ENCODE results near the gene LAMA2. TPM values are rescaled to one million over a fixed set of nuclear protein-coding genes. Genes with fewer than 3 reads are reported as not detected.

The LAMA2 gene
- total RNA-seq, 3 donors from 2014 or later (not counting 1 experiment from before 2014, with no cell fraction given) = 2.1 to 5.3 (median 3.6) TPM

- Histone ChIP-seq H3K9me3 (ENCODE audit: control insufficient read depth, insufficient read depth, low read length) (no peaks in the 10 kb centered on the region), H3K27ac (ENCODE audit: low read length) (no peak overlapping the region), H3K36me3 (ENCODE audit: control insufficient read depth, insufficient read depth, low read length) (no peaks in the 10 kb centered on the region), H3K27me3 (ENCODE audit: control insufficient read depth, insufficient read depth, low read length) (peaks cover 2% of the 10 kb centered on the region), H3K4me3 (ENCODE audit: low read length) (no peak overlapping the region), H3K4me1 (ENCODE audit: control insufficient read depth, insufficient read depth, low read length) (no peaks in the 10 kb centered on the region)
- Mint-ChIP-seq H3K27ac (no peak overlapping the region), H3K4me1 (no peaks in the 10 kb centered on the region), H3K36me3 (no peaks in the 10 kb centered on the region), H3K4me3 (no peak overlapping the region), H3K27me3 (ENCODE audit: low read depth in 2 of 2) (no peaks in the 10 kb centered on the region), H3K9me3 (peaks cover 0 to 5% of the 10 kb centered on the region in 2 donors)
- ATAC-seq = no peak
- DNase-seq = no peak
- no peak for TF ChIP-seq CTCF (IDR thresholded peaks at IDR 0.05)
- WGBS (ENCODE audit: insufficient coverage) = no CpG with 5 or more reads among the region's 2 CpGs
- intact Hi-C loops (cut with micrococcal nuclease) = no loop called here
Measured at GRCh38 chr6:128892079-128892478, 9.1 kb downstream of the LAMA2 start.

GRCh38 chr6:128899341-128900050, 16.6 kb downstream of the LAMA2 start:
- no peak for ATAC-seq
- H3K9me3 Mint-ChIP-seq = peaks cover 0 to 2% of the 10 kb centered on the region in 2 donors
- H3K4me1 ChIP-seq (ENCODE audit: control insufficient read depth, insufficient read depth, low read length) = no peaks in the 10 kb centered on the region
- no peak overlapping the region for H3K4me3 ChIP-seq (ENCODE audit: low read length)
- H3K4me1 Mint-ChIP-seq = no peaks in the 10 kb centered on the region
- no peak overlapping the region for H3K27ac Mint-ChIP-seq
- no peak overlapping the region for H3K27ac ChIP-seq (ENCODE audit: low read length)
- H3K36me3 Mint-ChIP-seq = no peaks in the 10 kb centered on the region
- no peak overlapping the region for H3K4me3 Mint-ChIP-seq
- intact Hi-C loops (cut with micrococcal nuclease) = no loop called here
- H3K36me3 ChIP-seq (ENCODE audit: control insufficient read depth, insufficient read depth, low read length) = no peaks in the 10 kb centered on the region
- peaks cover 2% of the 10 kb centered on the region for H3K27me3 ChIP-seq (ENCODE audit: control insufficient read depth, insufficient read depth, low read length)
- no peak for DNase-seq
- no peak for TF ChIP-seq CTCF (IDR thresholded peaks at IDR 0.05)
- H3K9me3 ChIP-seq (ENCODE audit: control insufficient read depth, insufficient read depth, low read length) = no peaks in the 10 kb centered on the region
- H3K27me3 Mint-ChIP-seq (ENCODE audit: low read depth in 2 of 2) = no peaks in the 10 kb centered on the region

GRCh38 chr6:128903715-128904114, 20.8 kb downstream of the LAMA2 start:
- Histone ChIP-seq H3K27ac (ENCODE audit: low read length) (no peak overlapping the region), H3K36me3 (ENCODE audit: control insufficient read depth, insufficient read depth, low read length) (no peaks in the 10 kb centered on the region), H3K4me1 (ENCODE audit: control insufficient read depth, insufficient read depth, low read length) (no peaks in the 10 kb centered on the region), H3K27me3 (ENCODE audit: control insufficient read depth, insufficient read depth, low read length) (no peaks in the 10 kb centered on the region), H3K9me3 (ENCODE audit: control insufficient read depth, insufficient read depth, low read length) (no peaks in the 10 kb centered on the region), H3K4me3 (ENCODE audit: low read length) (no peak overlapping the region)
- H3K27me3 Mint-ChIP-seq (ENCODE audit: low read depth in 2 of 2) = no peaks in the 10 kb centered on the region
- no peaks in the 10 kb centered on the region for H3K4me1 Mint-ChIP-seq
- H3K9me3 Mint-ChIP-seq = no peaks in the 10 kb centered on the region
- ATAC-seq (no peak), DNase-seq (no peak)
- intact Hi-C loops (cut with micrococcal nuclease) = no loop called here
- H3K36me3 Mint-ChIP-seq = no peaks in the 10 kb centered on the region
- 92% methylated on average over 5 of the region's 5 CpGs for whole genome bisulfite sequencing (ENCODE audit: insufficient coverage)
- TF ChIP-seq CTCF (IDR thresholded peaks at IDR 0.05) = no peak
- no peak overlapping the region for H3K27ac Mint-ChIP-seq
- H3K4me3 Mint-ChIP-seq = no peak overlapping the region

GRCh38 chr6:128914051-128914450, 31.1 kb downstream of the LAMA2 start:
- Histone ChIP-seq H3K27me3 (ENCODE audit: control insufficient read depth, insufficient read depth, low read length) (no peaks in the 10 kb centered on the region), H3K4me1 (ENCODE audit: control insufficient read depth, insufficient read depth, low read length) (no peaks in the 10 kb centered on the region), H3K9me3 (ENCODE audit: control insufficient read depth, insufficient read depth, low read length) (no peaks in the 10 kb centered on the region), H3K4me3 (ENCODE audit: low read length) (no peak overlapping the region), H3K36me3 (ENCODE audit: control insufficient read depth, insufficient read depth, low read length) (no peaks in the 10 kb centered on the region), H3K27ac (ENCODE audit: low read length) (no peak overlapping the region)
- TF ChIP-seq CTCF (IDR thresholded peaks at IDR 0.05) = no peak
- Mint-ChIP-seq H3K4me1 (no peaks in the 10 kb centered on the region), H3K36me3 (no peaks in the 10 kb centered on the region), H3K27me3 (ENCODE audit: low read depth in 2 of 2) (no peaks in the 10 kb centered on the region), H3K9me3 (peaks cover 2% of the 10 kb centered on the region in 2 donors), H3K27ac (no peak overlapping the region), H3K4me3 (no peak overlapping the region)
- intact Hi-C loops (cut with micrococcal nuclease) = no loop called here
- ATAC-seq (no peak), DNase-seq (no peak)
- 93% methylated on average over 1 of the region's 2 CpGs for WGBS (ENCODE audit: insufficient coverage)
